Retinal pigment epithelial cell (primary cell): ENCODE measurements around the gene C1GALT1C1L.
"Not testable (repeated sequence)": the region's sequence is repeated elsewhere in the genome, so short reads cannot be mapped to it uniquely, and the experiment has no call there.

ENCODE experiments used
- DNase-seq: peaks from one replicate; pipeline ENCODE4 v3.0.0-alpha.2; 2010; ENCODE audit warnings: low read depth
- H3K4me3 ChIP-seq: 2 replicates; pipeline ENCODE4 v1.5.1; 2011; ENCODE audit warnings: mild to moderate bottlenecking, low read length, control low read depth, moderate library complexity
- CTCF ChIP-seq: conservative IDR thresholded peaks from 2 replicates; pipeline ENCODE4 v1.5.1; 2011; ENCODE audit warnings: low read depth, low read length, control low read depth, inconsistent platforms

C1GALT1C1L gene

GRCh38 chr2:43714164-43714563, 37.9 kb upstream of the C1GALT1C1L start:
- no peak for TF ChIP-seq CTCF
- DNase-seq, result no peak
- no peak overlapping the region for H3K4me3 ChIP-seq

- DNase-seq, result no peak
- no peak for TF ChIP-seq CTCF
- no peak overlapping the region for H3K4me3 ChIP-seq
These were observed 34.6 kb upstream of the C1GALT1C1L start for GRCh38 chr2:43710866-43711265.

GRCh38 chr2:43708891-43709290, 32.7 kb upstream of the C1GALT1C1L start:
- no peak for TF ChIP-seq CTCF
- no peak for DNase-seq
- no peak overlapping the region for H3K4me3 ChIP-seq

GRCh38 chr2:43708178-43708577, 31.9 kb upstream of the C1GALT1C1L start:
- no peak for TF ChIP-seq CTCF
- DNase-seq, result no peak
- no peak overlapping the region for H3K4me3 ChIP-seq

GRCh38 chr2:43707255-43708015, 31.2 kb upstream of the C1GALT1C1L start:
- peak; percentile 7 for DNase-seq
- H3K4me3 ChIP-seq, result no peak overlapping the region
- no peak for TF ChIP-seq CTCF

GRCh38 chr2:43701111-43701510, 24.9 kb upstream of the C1GALT1C1L start:
- H3K4me3 ChIP-seq, result no peak overlapping the region
- DNase-seq, result no peak
- no peak for TF ChIP-seq CTCF

- DNase-seq, result no peak
- H3K4me3 ChIP-seq, result no peak overlapping the region
- TF ChIP-seq CTCF, result no peak
These were observed 23.5 kb upstream of the C1GALT1C1L start for GRCh38 chr2:43699761-43700160.

- DNase-seq, H3K4me3 ChIP-seq: not testable (repeated sequence)
These were observed 21.9 kb upstream of the C1GALT1C1L start for GRCh38 chr2:43698140-43698539.
